ENCODE results near the gene PALB2.

PALB2 gene

GRCh38 chr16:23683487-23683886 is 42.4 kb upstream of the PALB2 start:
- H3K4me3 ChIP-seq (ENCODE audit: low read length), result no peak overlapping the region
- no peak overlapping the region for H3K9ac ChIP-seq (ENCODE audit: low read length)
- H2AFZ ChIP-seq (ENCODE audit: low read depth, low read length), result no peak overlapping the region
- peaks cover 14% of the 10 kb centered on the region for H3K4me1 ChIP-seq (ENCODE audit: low read length)
- no peak for TF ChIP-seq CTCF (IDR thresholded peaks at IDR 0.05; ENCODE audit: low read depth, low read length)
- no peak for TF ChIP-seq EZH2phosphoT487 (IDR thresholded peaks at IDR 0.05; ENCODE audit: low read depth)
- H3K27ac ChIP-seq (ENCODE audit: low read length), result no peak overlapping the region
- H3K9me3 ChIP-seq (ENCODE audit: insufficient read depth, low read length), result no peaks in the 10 kb centered on the region
- peaks cover 48% of the 10 kb centered on the region for H3K79me2 ChIP-seq (ENCODE audit: low read length)
- H4K20me1 ChIP-seq (ENCODE audit: insufficient read depth, low read length), result peaks cover 51% of the 10 kb centered on the region
- no peaks in the 10 kb centered on the region for H3K27me3 ChIP-seq (ENCODE audit: low read depth, low read length)
- peaks cover 69% of the 10 kb centered on the region for H3K36me3 ChIP-seq (replicated peaks; ENCODE audit: low read depth, low read length)
- H3K4me2 ChIP-seq (ENCODE audit: low read length), result no peak overlapping the region

- Histone ChIP-seq H3K79me2 (ENCODE audit: low read length) (peaks cover 48% of the 10 kb centered on the region), H3K9me3 (ENCODE audit: insufficient read depth, low read length) (no peaks in the 10 kb centered on the region), H3K4me2 (ENCODE audit: low read length) (no peak overlapping the region), H4K20me1 (ENCODE audit: insufficient read depth, low read length) (peaks cover 41% of the 10 kb centered on the region), H2AFZ (ENCODE audit: low read depth, low read length) (no peak overlapping the region), H3K36me3 (replicated peaks; ENCODE audit: low read depth, low read length) (peaks cover 56% of the 10 kb centered on the region), H3K27me3 (ENCODE audit: low read depth, low read length) (no peaks in the 10 kb centered on the region), H3K27ac (ENCODE audit: low read length) (no peak overlapping the region), H3K4me1 (ENCODE audit: low read length) (peaks cover 17% of the 10 kb centered on the region), H3K9ac (ENCODE audit: low read length) (no peak overlapping the region), H3K4me3 (ENCODE audit: low read length) (no peak overlapping the region)
- no peak for TF ChIP-seq EZH2phosphoT487 (IDR thresholded peaks at IDR 0.05; ENCODE audit: low read depth)
- no peak for TF ChIP-seq CTCF (IDR thresholded peaks at IDR 0.05; ENCODE audit: low read depth, low read length)
Observed at GRCh38 chr16:23682181-23682580, 41.1 kb upstream of the PALB2 start.

GRCh38 chr16:23679986-23680336 is 38.9 kb upstream of the PALB2 start:
- no peaks in the 10 kb centered on the region for H3K27me3 ChIP-seq (ENCODE audit: low read depth, low read length)
- peaks cover 48% of the 10 kb centered on the region for H3K79me2 ChIP-seq (ENCODE audit: low read length)
- H3K4me3 ChIP-seq (ENCODE audit: low read length), result peak overlapping the region; percentile 87
- peaks cover 48% of the 10 kb centered on the region for H3K36me3 ChIP-seq (replicated peaks; ENCODE audit: low read depth, low read length)
- H4K20me1 ChIP-seq (ENCODE audit: insufficient read depth, low read length), result peaks cover 38% of the 10 kb centered on the region
- no peak overlapping the region for H2AFZ ChIP-seq (ENCODE audit: low read depth, low read length)
- H3K4me1 ChIP-seq (ENCODE audit: low read length), result peaks cover 17% of the 10 kb centered on the region
- H3K4me2 ChIP-seq (ENCODE audit: low read length), result peak overlapping the region; percentile 96
- no peaks in the 10 kb centered on the region for H3K9me3 ChIP-seq (ENCODE audit: insufficient read depth, low read length)
- peak overlapping the region; percentile 88 for H3K9ac ChIP-seq (ENCODE audit: low read length)
- H3K27ac ChIP-seq (ENCODE audit: low read length), result peak overlapping the region; percentile 58
- TF ChIP-seq EZH2phosphoT487 (IDR thresholded peaks at IDR 0.05; ENCODE audit: low read depth) (no peak), CTCF (IDR thresholded peaks at IDR 0.05; ENCODE audit: low read depth, low read length) (no peak)

- Histone ChIP-seq H3K4me1 (ENCODE audit: low read length) (peaks cover 17% of the 10 kb centered on the region), H3K36me3 (replicated peaks; ENCODE audit: low read depth, low read length) (peaks cover 52% of the 10 kb centered on the region), H3K79me2 (ENCODE audit: low read length) (peaks cover 48% of the 10 kb centered on the region), H4K20me1 (ENCODE audit: insufficient read depth, low read length) (peaks cover 38% of the 10 kb centered on the region), H3K9ac (ENCODE audit: low read length) (peak overlapping the region; percentile 88), H3K4me3 (ENCODE audit: low read length) (peak overlapping the region; percentile 87), H3K4me2 (ENCODE audit: low read length) (peak overlapping the region; percentile 96), H3K27me3 (ENCODE audit: low read depth, low read length) (no peaks in the 10 kb centered on the region), H3K9me3 (ENCODE audit: insufficient read depth, low read length) (no peaks in the 10 kb centered on the region), H3K27ac (ENCODE audit: low read length) (peak overlapping the region; percentile 58), H2AFZ (ENCODE audit: low read depth, low read length) (no peak overlapping the region)
- TF ChIP-seq CTCF (IDR thresholded peaks at IDR 0.05; ENCODE audit: low read depth, low read length), result no peak
- no peak for TF ChIP-seq EZH2phosphoT487 (IDR thresholded peaks at IDR 0.05; ENCODE audit: low read depth)
Observed at GRCh38 chr16:23679274-23679985, 38.3 kb upstream of the PALB2 start.

Measured in OCI-LY3 (cell line).